SK-N-SH treated with all-trans-retinoic acid at 6 μM for 48 hours (cell line): ENCODE measurements around the gene KLHL33.

Experiments
- ATAC-seq: fragments of 200-7000 bp; cut with Tn5 transposase; 3 replicates; pipeline ENCODE4 v1.9.1; 2020; ENCODE audit warnings: mild to moderate bottlenecking, moderate library complexity
- BACH2 ChIP-seq: fragments of 250-450 bp; sonication (Bioruptor Pico); IDR thresholded peaks from 2 replicates; pipeline ENCODE4 v1.9.0; 2021; ENCODE audit warnings: mild to moderate bottlenecking, borderline replicate concordance
- CREB5 ChIP-seq: fragments of 250-450 bp; sonication (Bioruptor Pico); IDR thresholded peaks from 2 replicates; pipeline ENCODE4 v1.5.1; 2020; ENCODE audit warnings: low read depth, mild to moderate bottlenecking, moderate library complexity
- CSRNP3 ChIP-seq: fragments of 250-450 bp; sonication (Bioruptor Pico); IDR thresholded peaks from 2 replicates; pipeline ENCODE4 v1.5.1; 2021; ENCODE audit warnings: mild to moderate bottlenecking, moderate library complexity
- ESRRG ChIP-seq: fragments of 250-450 bp; sonication (Bioruptor Pico); IDR thresholded peaks from 2 replicates; pipeline ENCODE4 v1.6.1; 2021; ENCODE audit warnings: mild to moderate bottlenecking
- GLIS3 ChIP-seq: fragments of 250-450 bp; sonication (Bioruptor Pico); IDR thresholded peaks from 2 replicates; pipeline ENCODE4 v1.5.0; 2020; ENCODE audit warnings: mild to moderate bottlenecking, moderate library complexity
- ISL1 ChIP-seq: fragments of 250-450 bp; sonication (Bioruptor Pico); IDR thresholded peaks from 2 replicates; pipeline ENCODE4 v2.1.2; 2022; ENCODE audit warnings: mild to moderate bottlenecking, moderate library complexity
- OSR1 ChIP-seq: fragments of 250-450 bp; sonication (Bioruptor Pico); IDR thresholded peaks from 2 replicates; pipeline ENCODE4 v1.8.0; 2022; ENCODE audit warnings: moderate library complexity, mild to moderate bottlenecking, inconsistent platforms
- PATZ1 ChIP-seq: fragments of 250-450 bp; sonication (Bioruptor Pico); IDR thresholded peaks from 2 replicates; pipeline ENCODE4 v1.8.0; 2020; ENCODE audit warnings: mild to moderate bottlenecking, moderate library complexity, borderline replicate concordance
- PPARA ChIP-seq: fragments of 250-450 bp; sonication (Bioruptor Pico); IDR thresholded peaks from 2 replicates; pipeline ENCODE4 v1.5.0; 2020; ENCODE audit warnings: mild to moderate bottlenecking, borderline replicate concordance
- RARB ChIP-seq: fragments of 250-450 bp; sonication (Bioruptor Pico); IDR thresholded peaks from 2 replicates; pipeline ENCODE4 v1.8.0; 2021; ENCODE audit warnings: mild to moderate bottlenecking, moderate library complexity
- SNAI2 ChIP-seq: fragments of 250-450 bp; sonication (Bioruptor Pico); IDR thresholded peaks from 2 replicates; pipeline ENCODE4 v1.5.0; 2020; ENCODE audit warnings: mild to moderate bottlenecking, moderate library complexity
- TCF4 ChIP-seq: fragments of 250-450 bp; sonication (Bioruptor Pico); IDR thresholded peaks from 2 replicates; pipeline ENCODE4 v1.8.0; 2021; ENCODE audit warnings: mild to moderate bottlenecking, moderate library complexity, borderline replicate concordance
- TOX ChIP-seq: fragments of 250-450 bp; sonication (Bioruptor Pico); IDR thresholded peaks from 2 replicates; pipeline ENCODE4 v1.8.0; 2021; ENCODE audit warnings: mild to moderate bottlenecking, moderate library complexity, borderline replicate concordance
- TSHZ2 ChIP-seq: fragments of 250-450 bp; sonication (Bioruptor Pico); IDR thresholded peaks from 2 replicates; pipeline ENCODE4 v1.5.0; 2020; ENCODE audit warnings: mild to moderate bottlenecking, moderate library complexity
- ZC3H10 ChIP-seq: fragments of 250-450 bp; sonication (Bioruptor Pico); IDR thresholded peaks from 2 replicates; pipeline ENCODE4 v1.5.1; 2021; ENCODE audit warnings: mild to moderate bottlenecking, moderate library complexity
- ZFP3 ChIP-seq: fragments of 250-450 bp; sonication (Bioruptor Pico); IDR thresholded peaks from 2 replicates; pipeline ENCODE4 v1.5.0; 2020; ENCODE audit warnings: mild to moderate bottlenecking, moderate library complexity
- ZFP30 ChIP-seq: fragments of 450-650 bp; formaldehyde crosslinking; IDR thresholded peaks from 2 replicates; pipeline ENCODE4 v1.5.0; 2022; ENCODE audit warnings: mild to moderate bottlenecking, moderate library complexity
- ZNF565 ChIP-seq: fragments of 450-650 bp; formaldehyde crosslinking; conservative IDR thresholded peaks from 2 replicates; pipeline ENCODE4 v1.5.0; 2020; ENCODE audit warnings: low read depth, mild to moderate bottlenecking, moderate library complexity
- ZNF70 ChIP-seq: fragments of 450-650 bp; formaldehyde crosslinking; IDR thresholded peaks from 2 replicates; pipeline ENCODE4 v1.5.0; 2020; ENCODE audit warnings: mild to moderate bottlenecking, moderate library complexity

KLHL33 gene

GRCh38 chr14:20412876-20413743 lies 22.9 kb downstream of the KLHL33 start, which contains the start of gene TEP1:
Gene TEP1, minus strand, starts transcription at chr14:20413501. Its CDS starts 5,062 bp downstream, at chr14:20408439.
- 0 out of 2 replicates have a peak, but pooled peaks have one; percentile 57 for TF ChIP-seq CSRNP3
- TF ChIP-seq ZNF565 (CRISPR knock-in tag): no peak
- ATAC-seq: peak; percentile 95

- no peak for TF ChIP-seq PATZ1
- no peak for TF ChIP-seq ZFP30 (CRISPR knock-in tag)
- TF ChIP-seq CREB5 (CRISPR knock-in tag): no peak
- no peak for TF ChIP-seq ZFP3 (CRISPR knock-in tag)
- TF ChIP-seq OSR1 (CRISPR knock-in tag): no peak
- TF ChIP-seq, all 23 proteins: peak for 0
- peak; percentile 19 for ATAC-seq
These were observed 23.6 kb downstream of the KLHL33 start for GRCh38 chr14:20412411-20412810.

- no peak for ATAC-seq
- TF ChIP-seq CREB5 (CRISPR knock-in tag) (no peak), BACH2 (CRISPR knock-in tag) (no peak), ZNF565 (CRISPR knock-in tag) (no peak)
These were observed 26.7 kb downstream of the KLHL33 start for GRCh38 chr14:20409226-20409625.

GRCh38 chr14:20403521-20403920 lies 32.4 kb downstream of the KLHL33 start:
- TF ChIP-seq GLIS3 (CRISPR knock-in tag) (no peak), TOX (CRISPR knock-in tag) (no peak), ZNF70 (CRISPR knock-in tag) (no peak), RARB (CRISPR knock-in tag) (no peak), TCF4 (CRISPR knock-in tag) (no peak), PATZ1 (no peak), ZC3H10 (CRISPR knock-in tag) (no peak), OSR1 (CRISPR knock-in tag) (no peak), ZNF565 (CRISPR knock-in tag) (no peak), ESRRG (CRISPR knock-in tag) (no peak), SNAI2 (CRISPR knock-in tag) (no peak), PPARA (CRISPR knock-in tag) (no peak), TSHZ2 (no peak), ISL1 (CRISPR knock-in tag) (no peak)
- no peak for ATAC-seq
